ENCODE results near the gene ACSL5. TPM values are rescaled to one million over a fixed set of nuclear protein-coding genes. Genes with fewer than 3 reads are reported as not detected.
A peak's percentile ranks its signal among the peaks of the same experiment; 100 is the strongest.

Gene ACSL5, protein sequence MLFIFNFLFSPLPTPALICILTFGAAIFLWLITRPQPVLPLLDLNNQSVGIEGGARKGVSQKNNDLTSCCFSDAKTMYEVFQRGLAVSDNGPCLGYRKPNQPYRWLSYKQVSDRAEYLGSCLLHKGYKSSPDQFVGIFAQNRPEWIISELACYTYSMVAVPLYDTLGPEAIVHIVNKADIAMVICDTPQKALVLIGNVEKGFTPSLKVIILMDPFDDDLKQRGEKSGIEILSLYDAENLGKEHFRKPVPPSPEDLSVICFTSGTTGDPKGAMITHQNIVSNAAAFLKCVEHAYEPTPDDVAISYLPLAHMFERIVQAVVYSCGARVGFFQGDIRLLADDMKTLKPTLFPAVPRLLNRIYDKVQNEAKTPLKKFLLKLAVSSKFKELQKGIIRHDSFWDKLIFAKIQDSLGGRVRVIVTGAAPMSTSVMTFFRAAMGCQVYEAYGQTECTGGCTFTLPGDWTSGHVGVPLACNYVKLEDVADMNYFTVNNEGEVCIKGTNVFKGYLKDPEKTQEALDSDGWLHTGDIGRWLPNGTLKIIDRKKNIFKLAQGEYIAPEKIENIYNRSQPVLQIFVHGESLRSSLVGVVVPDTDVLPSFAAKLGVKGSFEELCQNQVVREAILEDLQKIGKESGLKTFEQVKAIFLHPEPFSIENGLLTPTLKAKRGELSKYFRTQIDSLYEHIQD
- 10 to 100 TPM; 55.0 to 55.1 TPM for total RNA-seq

DNA sequence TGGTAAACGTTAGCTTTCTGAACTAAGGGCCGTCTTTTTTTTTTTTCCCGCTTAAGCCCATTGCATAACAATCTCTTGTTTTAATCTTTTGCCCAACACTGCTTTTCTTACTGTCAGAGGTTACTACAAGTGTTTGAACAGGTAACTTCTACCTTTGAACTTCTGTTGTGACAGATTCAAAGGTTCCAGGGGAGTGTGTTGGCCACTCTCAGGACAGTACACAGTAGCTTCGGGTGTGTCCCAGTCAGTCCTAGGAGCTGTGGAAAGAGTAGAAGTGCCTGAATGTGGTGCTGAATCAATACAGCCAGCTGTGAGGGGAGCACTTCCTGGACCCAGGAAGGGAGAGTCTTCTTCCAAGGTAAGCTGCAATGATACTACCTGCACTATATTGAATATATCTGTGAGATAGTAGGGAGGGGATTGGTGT is at the start of gene ACSL5:
Gene ACSL5 (plus strand): TSS at position 205 of the 427 bp plus-strand sequence. CDS start 20,831 bp downstream, outside the sequence.
- H3K27me3 Mint-ChIP-seq, result no peaks in the 10 kb centered on the region
- no peak for DNase-seq
- peak within 1 kb of the TSS; percentile 100 for H3K4me3 Mint-ChIP-seq
- H3K9me3 Mint-ChIP-seq, result peaks cover 4% of the 10 kb centered on the region
- peaks cover 44% of the 10 kb centered on the region for H3K4me1 Mint-ChIP-seq
- ChIA-PET CTCF (interaction anchor here (0.8 to 2.7 kb wide), 3 partner anchors 16 to 98 kb away, joined by 3 to 15 read pairs (median 7); no protein-coding TSS in a partner anchor), POLR2A (interaction anchor here (1.1 to 5.0 kb wide), 4 partner anchors 8 to 73 kb away, joined by 4 to 81 read pairs (median 36); partner anchors contain the start of genes VTI1A and ZDHHC6)
- peaks cover 9% of the 10 kb centered on the region for H3K36me3 Mint-ChIP-seq (ENCODE audit: low read depth)
- peak within 1 kb of the TSS; percentile 99 for H3K27ac Mint-ChIP-seq

DNA sequence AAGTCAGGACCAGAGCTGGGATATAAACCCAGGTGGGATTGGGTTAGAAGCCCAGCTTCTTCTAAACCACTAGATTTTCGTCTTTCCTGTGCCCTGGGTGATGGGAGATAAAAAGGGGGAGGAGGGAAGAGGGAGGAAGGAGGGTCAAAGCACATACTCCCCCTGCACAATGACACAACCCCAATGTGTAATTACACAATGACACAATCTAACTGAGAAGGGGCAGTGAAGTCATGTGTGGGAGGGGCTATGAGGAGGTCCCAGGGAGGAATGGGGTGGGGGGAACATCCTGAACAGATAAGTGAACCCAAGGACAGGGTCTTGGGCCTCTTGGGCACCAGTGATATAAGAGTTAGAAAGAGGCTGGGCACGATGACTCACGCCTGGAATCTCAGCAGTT is 46.2 kb upstream of the ACSL5 start:
- Mint-ChIP-seq H3K27ac (no peak overlapping the region), H3K4me3 (no peak overlapping the region), H3K36me3 (ENCODE audit: low read depth) (no peaks in the 10 kb centered on the region), H3K27me3 (peaks cover 7% of the 10 kb centered on the region), H3K9me3 (no peaks in the 10 kb centered on the region), H3K4me1 (no peaks in the 10 kb centered on the region)
- DNase-seq, result no peak
- ChIA-PET POLR2A (no interaction called here), CTCF (no interaction called here)

DNA sequence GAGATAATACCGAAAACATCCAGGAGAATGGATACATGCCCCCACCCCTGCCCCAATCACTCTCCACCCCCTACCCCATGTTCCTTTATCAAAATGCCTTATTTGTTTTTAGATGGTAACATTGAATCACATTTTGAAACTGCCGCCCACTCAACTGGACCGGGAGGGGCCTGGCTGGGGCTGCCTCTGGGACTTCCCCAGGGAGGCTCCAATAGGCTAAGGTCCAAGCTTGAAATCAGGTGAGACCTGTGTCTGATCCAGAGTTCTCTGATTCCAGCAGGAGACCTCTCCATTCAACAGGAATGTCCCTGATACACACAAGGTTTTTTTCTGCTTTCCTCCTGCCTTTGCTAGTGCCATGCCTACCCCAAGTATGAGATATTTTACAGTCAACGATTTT is 43.8 kb upstream of the ACSL5 start:
- H3K27ac Mint-ChIP-seq, result no peak overlapping the region
- POLR2A ChIA-PET, result no interaction called here

DNA sequence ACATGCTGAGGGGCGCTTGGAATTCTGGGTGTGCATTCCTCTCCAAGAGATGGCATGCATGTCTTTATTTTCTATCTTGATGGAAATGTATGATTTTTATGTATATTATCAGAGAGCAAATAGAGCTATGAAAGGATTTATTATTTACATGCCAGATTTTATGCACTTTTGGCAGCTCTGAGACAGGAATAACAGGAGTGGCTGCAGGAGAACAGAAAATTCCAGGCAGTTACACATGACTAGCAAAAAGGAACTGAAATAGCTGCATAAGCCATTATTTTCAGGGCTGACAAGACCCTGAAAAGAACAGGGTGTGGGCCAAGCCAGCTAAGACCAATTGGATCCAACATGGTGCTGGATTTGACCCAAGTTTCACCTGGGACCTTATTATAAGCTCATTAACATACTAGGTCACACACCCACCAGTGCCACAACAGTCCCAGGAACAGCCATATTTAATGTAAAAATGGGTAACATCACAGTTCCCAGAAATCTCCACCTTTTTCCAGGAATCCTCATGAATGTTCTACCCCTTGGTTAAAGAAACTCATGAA is 43.2 kb upstream of the ACSL5 start:
- CTCF ChIA-PET, result interaction anchor here (0.6 kb wide), 1 partner anchor 103 kb away, joined by 3 read pairs; no protein-coding TSS in a partner anchor
- no peaks in the 10 kb centered on the region for H3K9me3 Mint-ChIP-seq
- no peaks in the 10 kb centered on the region for H3K4me1 Mint-ChIP-seq
- DNase-seq, result no peak
- H3K36me3 Mint-ChIP-seq (ENCODE audit: low read depth), result no peaks in the 10 kb centered on the region
- POLR2A ChIA-PET, result no interaction called here
- no peak overlapping the region for H3K27ac Mint-ChIP-seq
- no peak overlapping the region for H3K4me3 Mint-ChIP-seq
- H3K27me3 Mint-ChIP-seq, result peaks cover 3% of the 10 kb centered on the region

More for the DNA sequence above, 43.8 kb upstream of the ACSL5 start:
- no peak for DNase-seq
- Mint-ChIP-seq H3K4me1 (no peaks in the 10 kb centered on the region), H3K9me3 (no peaks in the 10 kb centered on the region), H3K27me3 (peaks cover 6% of the 10 kb centered on the region), H3K4me3 (no peak overlapping the region), H3K36me3 (ENCODE audit: low read depth) (no peaks in the 10 kb centered on the region)
- CTCF ChIA-PET, result no interaction called here

DNA sequence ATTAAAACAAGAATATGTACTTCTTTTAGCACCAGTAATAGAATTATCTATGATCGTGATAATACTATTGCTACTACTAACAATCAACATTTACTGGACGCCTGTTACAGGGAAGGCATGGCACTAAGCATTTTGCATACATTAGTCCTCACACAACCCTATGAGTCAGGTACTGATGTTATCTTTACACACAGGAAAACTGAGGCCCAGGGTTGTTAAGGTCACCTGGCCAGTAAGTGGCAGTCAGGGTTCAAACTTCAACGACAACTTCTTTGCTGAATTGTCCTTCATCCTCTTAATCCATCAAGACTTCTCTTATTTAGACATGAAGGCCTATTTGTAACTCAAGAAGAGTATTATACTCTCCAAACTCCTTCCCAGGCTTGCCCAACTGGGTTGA is 41.9 kb upstream of the ACSL5 start:
- Mint-ChIP-seq H3K27me3 (peaks cover 3% of the 10 kb centered on the region), H3K4me1 (peaks cover 2% of the 10 kb centered on the region), H3K27ac (no peak overlapping the region), H3K4me3 (no peak overlapping the region), H3K36me3 (ENCODE audit: low read depth) (no peaks in the 10 kb centered on the region), H3K9me3 (no peaks in the 10 kb centered on the region)
- ChIA-PET CTCF (interaction anchor here (1.5 kb wide), 1 partner anchor 15 kb away, joined by 5 read pairs; no protein-coding TSS in a partner anchor), POLR2A (no interaction called here)
- no peak for DNase-seq

DNA sequence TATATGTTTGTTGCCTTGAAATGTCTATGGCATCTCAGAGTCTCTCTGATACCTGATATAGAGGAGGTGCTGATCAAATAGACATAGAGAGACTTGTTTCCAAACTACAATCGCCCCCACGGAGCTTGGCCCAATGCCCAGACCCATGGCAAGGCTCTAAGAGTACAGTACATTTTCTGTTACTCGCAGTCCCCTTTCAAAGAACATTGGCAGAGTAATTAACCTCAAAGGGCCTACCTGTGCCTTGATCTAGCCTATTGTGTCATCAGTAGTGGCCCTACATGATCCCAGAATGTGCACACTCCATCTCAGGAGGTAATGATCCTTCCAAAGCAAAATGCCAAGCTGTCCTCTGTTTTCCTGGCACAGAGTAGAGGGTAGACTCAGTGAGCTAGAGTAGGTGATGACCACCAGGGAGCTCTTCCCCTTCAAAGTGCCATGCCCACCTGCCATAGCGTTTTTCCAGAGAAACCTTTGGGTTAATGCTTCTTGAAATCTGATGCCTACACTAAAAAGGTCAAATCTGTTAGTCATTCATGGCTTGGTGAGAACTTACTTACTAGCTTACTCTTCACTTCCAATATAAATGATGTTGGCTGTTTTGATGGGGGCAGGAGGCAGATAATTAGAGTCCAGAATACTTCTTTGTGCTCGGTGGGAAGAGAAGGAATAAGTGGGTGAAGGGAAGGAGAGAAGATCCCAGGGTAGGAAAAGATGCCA is 41.2 kb upstream of the ACSL5 start:
- Mint-ChIP-seq H3K27ac (no peak overlapping the region), H3K27me3 (peaks cover 7% of the 10 kb centered on the region), H3K36me3 (ENCODE audit: low read depth) (no peaks in the 10 kb centered on the region), H3K9me3 (no peaks in the 10 kb centered on the region), H3K4me1 (peaks cover 2% of the 10 kb centered on the region), H3K4me3 (no peak overlapping the region)
- DNase-seq, result no peak
- ChIA-PET CTCF (interaction anchor here (1.5 kb wide), 1 partner anchor 16 kb away, joined by 5 read pairs; no protein-coding TSS in a partner anchor), POLR2A (no interaction called here)

DNA sequence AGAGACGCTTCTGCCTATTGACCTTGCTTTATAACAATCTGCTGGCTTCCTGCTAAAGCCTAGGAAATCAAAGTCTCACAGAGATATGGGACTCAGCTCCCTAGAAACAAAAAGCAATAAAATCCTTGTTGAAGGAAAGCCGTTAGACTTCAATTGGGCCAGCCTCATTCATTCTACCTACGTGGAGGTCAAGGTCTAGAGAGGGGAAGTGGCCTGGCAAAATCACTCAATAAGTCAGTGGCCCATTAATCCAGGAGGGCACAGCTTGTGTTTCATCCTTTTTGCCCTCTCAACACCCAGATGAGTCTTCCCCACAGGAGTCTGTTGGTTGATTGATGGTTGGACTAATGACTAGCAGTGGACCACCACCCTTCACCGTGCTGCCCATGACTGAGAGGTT is 40.5 kb upstream of the ACSL5 start:
- H3K4me1 Mint-ChIP-seq, result peaks cover 2% of the 10 kb centered on the region
- no peak overlapping the region for H3K4me3 Mint-ChIP-seq
- no peaks in the 10 kb centered on the region for H3K36me3 Mint-ChIP-seq (ENCODE audit: low read depth)
- CTCF ChIA-PET, result no interaction called here
- no peak overlapping the region for H3K27ac Mint-ChIP-seq
- POLR2A ChIA-PET, result no interaction called here
- DNase-seq, result no peak
- peaks cover 7% of the 10 kb centered on the region for H3K27me3 Mint-ChIP-seq
- no peaks in the 10 kb centered on the region for H3K9me3 Mint-ChIP-seq

DNA sequence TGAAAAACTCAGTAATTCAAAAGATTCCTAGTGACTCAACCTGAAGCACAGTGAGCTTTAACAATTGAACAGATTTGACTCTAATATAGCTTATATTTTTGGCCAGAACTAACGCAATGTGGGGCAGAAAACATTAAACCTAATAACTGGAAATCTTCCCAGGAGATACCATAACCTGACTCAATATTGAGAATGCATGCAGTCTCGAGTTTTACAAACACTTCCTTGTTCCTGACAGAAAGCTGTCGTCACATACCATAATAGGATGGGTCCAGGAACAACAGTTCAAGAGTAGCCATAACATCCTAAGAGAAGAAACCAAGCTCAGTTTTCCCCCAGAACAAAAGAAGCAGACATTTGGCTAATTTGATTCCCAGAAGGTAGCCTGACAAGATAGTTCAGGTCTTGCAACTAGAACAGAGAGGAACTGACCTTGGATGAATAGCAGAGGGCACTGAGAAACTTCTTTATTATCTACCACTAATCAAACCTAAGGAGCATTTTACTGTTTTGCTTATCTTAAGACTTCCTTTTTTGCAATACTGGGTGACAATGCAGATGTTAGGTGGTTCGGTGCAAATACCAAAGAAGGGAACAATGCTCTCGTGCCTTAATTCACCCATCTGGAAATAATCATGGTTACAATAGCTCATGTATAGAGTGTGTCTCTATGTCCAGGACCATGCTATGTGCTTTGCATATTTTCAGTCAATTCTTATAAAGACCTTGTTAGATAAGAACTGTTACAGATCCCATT is 38.6 kb upstream of the ACSL5 start:
- H3K4me1 Mint-ChIP-seq, result peaks cover 2% of the 10 kb centered on the region
- H3K27me3 Mint-ChIP-seq, result peaks cover 7% of the 10 kb centered on the region
- H3K9me3 Mint-ChIP-seq, result no peaks in the 10 kb centered on the region
- no peak overlapping the region for H3K27ac Mint-ChIP-seq
- no peak overlapping the region for H3K4me3 Mint-ChIP-seq
- POLR2A ChIA-PET, result interaction anchor here (1.2 kb wide), 1 partner anchor 40 kb away, joined by 3 read pairs; no protein-coding TSS in a partner anchor
- CTCF ChIA-PET, result no interaction called here
- H3K36me3 Mint-ChIP-seq (ENCODE audit: low read depth), result no peaks in the 10 kb centered on the region
- no peak for DNase-seq

DNA sequence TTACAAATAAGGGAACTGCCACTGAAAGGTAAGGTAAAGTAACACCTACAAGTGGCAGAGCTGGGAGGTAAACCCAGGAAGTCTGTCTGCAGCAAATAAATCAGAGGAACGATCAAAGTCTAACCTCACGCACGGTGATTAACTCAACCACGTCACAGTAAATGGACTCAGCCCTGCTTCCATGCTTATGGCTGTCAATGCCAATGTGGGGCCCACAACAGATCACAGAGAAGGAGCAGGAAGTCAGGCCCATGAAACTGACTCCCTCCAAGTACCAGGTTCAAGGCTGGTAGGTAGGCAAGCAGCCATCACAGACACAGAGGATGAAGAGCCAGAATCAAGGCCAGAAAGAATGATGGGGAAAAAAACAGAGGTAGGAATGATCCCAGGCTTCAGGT is 38.0 kb upstream of the ACSL5 start:
- no peak for DNase-seq
- peaks cover 2% of the 10 kb centered on the region for H3K4me1 Mint-ChIP-seq
- no peak overlapping the region for H3K4me3 Mint-ChIP-seq
- ChIA-PET CTCF (no interaction called here), POLR2A (interaction anchor here (1.2 kb wide), 1 partner anchor 40 kb away, joined by 3 read pairs; no protein-coding TSS in a partner anchor)
- H3K36me3 Mint-ChIP-seq (ENCODE audit: low read depth), result no peaks in the 10 kb centered on the region
- peaks cover 7% of the 10 kb centered on the region for H3K27me3 Mint-ChIP-seq
- H3K9me3 Mint-ChIP-seq, result no peaks in the 10 kb centered on the region
- H3K27ac Mint-ChIP-seq, result no peak overlapping the region

DNA sequence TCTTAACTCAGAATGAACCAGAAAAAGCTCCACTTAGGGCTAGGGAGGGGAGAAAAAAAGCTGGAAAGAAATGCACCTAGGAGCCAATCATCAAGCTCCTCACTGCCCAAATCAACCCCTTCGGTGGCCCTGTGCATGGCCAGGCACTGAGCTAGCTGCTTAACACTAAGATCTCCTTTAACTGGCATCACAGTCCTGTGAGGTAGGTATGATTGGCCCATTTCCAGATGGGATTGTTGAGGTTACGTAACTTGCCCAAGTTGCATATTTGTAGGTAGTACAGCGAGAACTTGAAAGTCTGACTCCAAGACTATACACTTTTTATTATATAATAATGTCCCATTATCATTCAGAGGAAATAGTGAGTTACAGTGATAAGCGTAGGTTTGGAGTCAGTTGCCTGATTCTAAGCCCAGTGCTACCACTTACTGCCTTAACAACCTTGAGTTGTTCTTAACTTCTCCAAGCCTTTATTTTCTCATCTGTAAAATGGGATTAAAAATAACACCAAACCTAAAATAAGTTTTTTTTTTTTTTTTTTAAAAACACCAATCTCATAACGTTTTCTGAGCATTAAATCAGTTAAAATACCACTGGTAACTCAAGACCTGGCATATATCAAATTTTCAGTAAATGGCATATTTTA is 37.2 kb upstream of the ACSL5 start:
- POLR2A ChIA-PET, result no interaction called here
- no peak for DNase-seq
- Mint-ChIP-seq H3K4me3 (no peak overlapping the region), H3K4me1 (peaks cover 2% of the 10 kb centered on the region), H3K9me3 (no peaks in the 10 kb centered on the region), H3K36me3 (ENCODE audit: low read depth) (no peaks in the 10 kb centered on the region), H3K27me3 (peaks cover 7% of the 10 kb centered on the region), H3K27ac (no peak overlapping the region)
- CTCF ChIA-PET, result no interaction called here

DNA sequence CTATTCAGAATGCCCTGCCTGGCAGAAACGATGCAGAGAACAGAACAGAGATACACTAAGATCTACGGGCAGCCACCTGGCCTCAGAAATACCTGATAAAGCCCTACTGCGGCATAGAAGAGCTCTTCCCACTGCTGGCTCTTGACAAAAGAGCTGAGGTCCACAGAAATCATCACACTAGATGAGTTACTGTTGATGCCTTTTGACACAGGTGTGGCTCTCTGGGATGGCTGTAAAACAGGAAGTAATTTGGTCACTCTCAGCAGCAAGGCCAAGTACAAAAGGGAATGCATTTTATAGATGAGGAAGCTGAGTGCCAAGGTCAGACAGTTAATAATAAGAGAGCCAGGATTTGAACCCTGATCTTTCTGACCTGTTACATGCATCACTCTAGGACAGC is 35.0 kb upstream of the ACSL5 start:
- H3K9me3 Mint-ChIP-seq, result no peaks in the 10 kb centered on the region
- peaks cover 5% of the 10 kb centered on the region for H3K27me3 Mint-ChIP-seq
- H3K4me1 Mint-ChIP-seq, result peaks cover 2% of the 10 kb centered on the region
- no peak overlapping the region for H3K4me3 Mint-ChIP-seq
- H3K36me3 Mint-ChIP-seq (ENCODE audit: low read depth), result no peaks in the 10 kb centered on the region
- DNase-seq, result no peak
- POLR2A ChIA-PET, result no interaction called here
- H3K27ac Mint-ChIP-seq, result no peak overlapping the region
- CTCF ChIA-PET, result no interaction called here

DNA sequence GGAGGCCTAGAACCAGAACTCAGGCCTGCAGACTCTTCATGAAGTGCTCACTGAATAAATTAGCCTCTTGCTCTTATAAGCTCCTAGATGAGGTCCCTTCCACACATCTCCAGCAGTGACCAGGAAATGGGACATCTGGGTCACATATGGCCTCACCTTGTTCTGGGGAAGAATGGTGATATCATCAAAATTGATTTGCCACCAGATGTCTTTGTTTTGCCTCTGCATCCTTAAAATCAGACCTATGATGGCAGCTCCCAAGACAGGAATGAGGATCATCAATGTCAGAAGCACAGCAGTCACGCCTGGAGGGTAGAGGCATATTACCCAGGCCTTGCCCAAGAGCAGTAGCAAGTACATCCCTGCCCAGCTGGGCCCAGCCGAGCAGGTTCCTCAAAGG is 33.3 kb upstream of the ACSL5 start:
- ChIA-PET CTCF (no interaction called here), POLR2A (no interaction called here)
- Mint-ChIP-seq H3K27me3 (peaks cover 5% of the 10 kb centered on the region), H3K4me3 (no peak overlapping the region), H3K9me3 (no peaks in the 10 kb centered on the region), H3K4me1 (peaks cover 2% of the 10 kb centered on the region), H3K36me3 (ENCODE audit: low read depth) (no peaks in the 10 kb centered on the region), H3K27ac (no peak overlapping the region)
- DNase-seq, result no peak
